HepG2 (cell line): ENCODE results near the gene SEMA3F. TPM values are rescaled to one million over a fixed set of nuclear protein-coding genes. Genes with fewer than 3 reads are reported as not detected.

Experiments used
- CBX2 ChIP-seq, 2 experiments: fragments of 200-600 bp in 1 of 2; sonication (generic); formaldehyde crosslinking in 1 of 2; IDR thresholded peaks; 2 replicates each; pipeline versions ENCODE4 v1.7.0 to v1.8.1; 2018 to 2022; ENCODE audit warnings: low read depth in 2 of 2, low read length in 1 of 2, mild to moderate bottlenecking in 1 of 2, missing genetic modification reagents in 1 of 2
- DPF2 ChIP-seq: sonication (generic); formaldehyde crosslinking; IDR thresholded peaks from 2 replicates; pipeline ENCODE4 v1.4.0; 2020; ENCODE audit warnings: mild to moderate bottlenecking, low read depth, missing genetic modification reagents, borderline replicate concordance
- EED ChIP-seq: sonication (generic); formaldehyde crosslinking; IDR thresholded peaks from 2 replicates; pipeline ENCODE4 v1.5.0; 2020; ENCODE audit warnings: mild to moderate bottlenecking, missing genetic modification reagents
- EZH2 ChIP-seq: conservative IDR thresholded peaks from 2 replicates; pipeline ENCODE4 v1.6.1; 2012; ENCODE audit warnings: mild to moderate bottlenecking, low read depth, low read length, moderate library complexity
- GLI4 ChIP-seq: sonication (generic); formaldehyde crosslinking; IDR thresholded peaks from 2 replicates; pipeline ENCODE4 v1.5.1; 2020; ENCODE audit warnings: missing genetic modification reagents, mild to moderate bottlenecking, moderate library complexity, borderline replicate concordance
- HDAC6 ChIP-seq: fragments of 200-600 bp; sonication (generic); IDR thresholded peaks from 2 replicates; pipeline ENCODE4 v1.7.0; 2017; ENCODE audit warnings: mild to moderate bottlenecking, antibody characterized with exemption, low read length, low read depth
- HOXA7 ChIP-seq: sonication (generic); formaldehyde crosslinking; IDR thresholded peaks from 2 replicates; pipeline ENCODE4 v1.8.1; 2022; ENCODE audit warnings: mild to moderate bottlenecking, missing genetic modification reagents, moderate library complexity
- KAT2B ChIP-seq: fragments of 150-350 bp; IDR thresholded peaks from 2 replicates; pipeline ENCODE4 v1.6.1; 2014; ENCODE audit warnings: low read depth, low read length, borderline replicate concordance
- KDM5A ChIP-seq: fragments of 200-600 bp; sonication (generic); IDR thresholded peaks from 2 replicates; pipeline ENCODE4 v1.7.0; 2018; ENCODE audit warnings: antibody characterized with exemption, mild to moderate bottlenecking, low read length, borderline replicate concordance
- MED13 ChIP-seq: sonication (generic); formaldehyde crosslinking; IDR thresholded peaks from 2 replicates; pipeline ENCODE4 v1.5.0; 2020; ENCODE audit warnings: missing genetic modification reagents
- MIXL1 ChIP-seq: IDR thresholded peaks from 2 replicates; pipeline ENCODE4 v1.6.1; 2016
- ONECUT2 ChIP-seq: sonication (generic); formaldehyde crosslinking; IDR thresholded peaks from 2 replicates; pipeline ENCODE4 v1.4.0; 2020; ENCODE audit warnings: missing genetic modification reagents
- POLR2AphosphoS2 ChIP-seq: IDR thresholded peaks from 2 replicates; pipeline ENCODE4 v1.6.1; 2011; ENCODE audit warnings: low read depth, low read length, improper control_type of control experiment
- RBAK ChIP-seq: sonication (generic); formaldehyde crosslinking; IDR thresholded peaks from 2 replicates; pipeline ENCODE4 v1.5.1; 2020; ENCODE audit warnings: mild to moderate bottlenecking, missing genetic modification reagents
- REXO4 ChIP-seq: sonication (generic); formaldehyde crosslinking; IDR thresholded peaks from 2 replicates; pipeline ENCODE4 v1.8.0; 2022; ENCODE audit warnings: missing genetic modification reagents, mild to moderate bottlenecking, borderline replicate concordance
- RXRA ChIP-seq: sonication (generic); formaldehyde crosslinking; IDR thresholded peaks from 2 replicates; pipeline ENCODE4 v1.5.1; 2020; ENCODE audit warnings: missing genetic modification reagents
- SETDB1 ChIP-seq: sonication (generic); formaldehyde crosslinking; IDR thresholded peaks from 2 replicates; pipeline ENCODE4 v1.5.1; 2020; ENCODE audit warnings: missing genetic modification reagents, mild to moderate bottlenecking, borderline replicate concordance
- TGIF2 ChIP-seq: IDR thresholded peaks from 2 replicates; pipeline ENCODE4 v1.6.1; 2016; ENCODE audit warnings: control low read depth, missing compliant biosample characterization
- ZBTB43 ChIP-seq: sonication (generic); formaldehyde crosslinking; conservative IDR thresholded peaks from 2 replicates; pipeline ENCODE4 v1.4.0; 2020; ENCODE audit warnings: missing genetic modification reagents
- ZFX ChIP-seq: sonication (generic); formaldehyde crosslinking; IDR thresholded peaks from 2 replicates; pipeline ENCODE4 v1.4.0; 2020; ENCODE audit warnings: mild to moderate bottlenecking, low read depth, missing genetic modification reagents, moderate library complexity
- ZMYM4 ChIP-seq: sonication (generic); formaldehyde crosslinking; IDR thresholded peaks from 2 replicates; pipeline ENCODE4 v1.8.1; 2023; ENCODE audit warnings: mild to moderate bottlenecking, missing genetic modification reagents
- ZNF224 ChIP-seq: sonication (generic); formaldehyde crosslinking; IDR thresholded peaks from 2 replicates; pipeline ENCODE4 v1.5.0; 2020; ENCODE audit warnings: mild to moderate bottlenecking, missing genetic modification reagents
- ZNF232 ChIP-seq: sonication (generic); formaldehyde crosslinking; IDR thresholded peaks from 2 replicates; pipeline ENCODE4 v1.4.0; 2020; ENCODE audit warnings: missing genetic modification reagents, borderline replicate concordance
- ZNF335 ChIP-seq: sonication (generic); formaldehyde crosslinking; IDR thresholded peaks from 2 replicates; pipeline ENCODE4 v1.4.0; 2020; ENCODE audit warnings: missing genetic modification reagents
- ZNF44 ChIP-seq: sonication (generic); formaldehyde crosslinking; IDR thresholded peaks from 2 replicates; pipeline ENCODE4 v1.5.1; 2020; ENCODE audit warnings: mild to moderate bottlenecking, missing genetic modification reagents
- ZNF460 ChIP-seq: sonication (generic); formaldehyde crosslinking; IDR thresholded peaks from 2 replicates; pipeline ENCODE4 v1.5.1; 2020; ENCODE audit warnings: missing genetic modification reagents, mild to moderate bottlenecking, borderline replicate concordance
- ZNF619 ChIP-seq: sonication (generic); formaldehyde crosslinking; IDR thresholded peaks from 2 replicates; pipeline ENCODE4 v1.4.0; 2020; ENCODE audit warnings: mild to moderate bottlenecking, missing genetic modification reagents
- ZNF629 ChIP-seq: sonication (generic); formaldehyde crosslinking; conservative IDR thresholded peaks from 2 replicates; pipeline ENCODE4 v1.5.0; 2020; ENCODE audit warnings: missing genetic modification reagents
- ZSCAN22 ChIP-seq: sonication (generic); formaldehyde crosslinking; IDR thresholded peaks from 2 replicates; pipeline ENCODE4 v1.4.0; 2020; ENCODE audit warnings: mild to moderate bottlenecking, missing genetic modification reagents
- polyA plus RNA-seq, 8 experiments: library from polyadenylated mRNA; depleted of rRNA in 3 of 8; stranded (reverse) in 7 of 8; unstranded in 1 of 8; fragments of >200 nt; fragmentation: Illumina TruSeq in 4 of 8; extraction: Trizol in 4 of 8; gene quantifications; 2 replicates each; pipeline versions ENCODE4 v1.2.1 to v1.2.3, GENCODE V29; 2011 to 2016; ENCODE audit warnings: low read depth in 4 of 8, missing spikeins in 1 of 8, mixed read lengths in 1 of 8; ENCODE audit not compliant: insufficient read depth in 1 of 8
- total RNA-seq, 5 experiments: library from RNA; depleted of rRNA; stranded (reverse); fragments of >200 nt; fragmentation: Illumina TruSeq; extraction: Trizol; gene quantifications; 2 replicates each; pipeline ENCODE4 v1.2.3, GENCODE V29; 2016; ENCODE audit warnings: low read depth in 1 of 5
- TF ChIP-seq, protein P1 (sequence below): sonication (generic); formaldehyde crosslinking; IDR thresholded peaks from 2 replicates; pipeline ENCODE4 v1.9.0; 2021; ENCODE audit warnings: missing genetic modification reagents, borderline replicate concordance

The SEMA3F gene
- total and polyA plus RNA-seq, 2 of the 13 experiments (the other 11 are each of a cell fraction or from before 2014, with no cell fraction given): 7.6 to 17.2 TPM

GRCh38 chr3:50171540-50172301, 16.6 kb downstream of the SEMA3F start (continued):
- TF ChIP-seq EZH2: no peak
- peak; percentile 36; the same call in 1 of the 2 replicates for TF ChIP-seq KDM5A
- no peak for TF ChIP-seq EED (CRISPR knock-in tag)
- TF ChIP-seq, protein P1, sequence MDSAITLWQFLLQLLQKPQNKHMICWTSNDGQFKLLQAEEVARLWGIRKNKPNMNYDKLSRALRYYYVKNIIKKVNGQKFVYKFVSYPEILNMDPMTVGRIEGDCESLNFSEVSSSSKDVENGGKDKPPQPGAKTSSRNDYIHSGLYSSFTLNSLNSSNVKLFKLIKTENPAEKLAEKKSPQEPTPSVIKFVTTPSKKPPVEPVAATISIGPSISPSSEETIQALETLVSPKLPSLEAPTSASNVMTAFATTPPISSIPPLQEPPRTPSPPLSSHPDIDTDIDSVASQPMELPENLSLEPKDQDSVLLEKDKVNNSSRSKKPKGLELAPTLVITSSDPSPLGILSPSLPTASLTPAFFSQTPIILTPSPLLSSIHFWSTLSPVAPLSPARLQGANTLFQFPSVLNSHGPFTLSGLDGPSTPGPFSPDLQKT (CRISPR knock-in tag): no peak
- TF ChIP-seq RBAK (CRISPR knock-in tag): 0 out of 2 replicates have a peak, but pooled peaks have one; percentile 54
- TF ChIP-seq MIXL1 (CRISPR knock-in tag): peak; percentile 42; the same call in 1 of the 2 replicates
- peak; percentile 78; the same call in 1 of the 2 replicates for TF ChIP-seq ZNF232 (CRISPR knock-in tag)
- peak; percentile 82 for TF ChIP-seq ZMYM4 (CRISPR knock-in tag)
- no peak for TF ChIP-seq ZNF224 (CRISPR knock-in tag)
- no peak for TF ChIP-seq SETDB1 (CRISPR knock-in tag)
- TF ChIP-seq ZNF629 (CRISPR knock-in tag): peak; percentile 98
- peak; percentile 67 for TF ChIP-seq ZFX (CRISPR knock-in tag)
- TF ChIP-seq HOXA7 (CRISPR knock-in tag): no peak
- no peak for TF ChIP-seq REXO4 (CRISPR knock-in tag)
- no peak for TF ChIP-seq KAT2B
- TF ChIP-seq MED13 (CRISPR knock-in tag): peak; percentile 86; the same call in 1 of the 2 replicates
- peak; percentile 95 for TF ChIP-seq DPF2 (CRISPR knock-in tag)
- TF ChIP-seq RXRA (CRISPR knock-in tag): peak; percentile 100
- no peak for TF ChIP-seq HDAC6
- TF ChIP-seq GLI4: peak; percentile 57; the same call in 1 of the 2 replicates
- TF ChIP-seq ZNF460 (CRISPR knock-in tag): peak; percentile 39; the same call in 1 of the 2 replicates
- TF ChIP-seq CBX2 (IDR thresholded peaks at IDR 0.05; ENCODE audit: low read depth, low read length): no peak
- TF ChIP-seq CBX2 (CRISPR knock-in tag; IDR thresholded peaks at IDR 0.05; ENCODE audit: low read depth): no peak
- no peak for TF ChIP-seq POLR2AphosphoS2
- TF ChIP-seq ONECUT2 (CRISPR knock-in tag): no peak
- TF ChIP-seq ZNF44 (CRISPR knock-in tag): 0 out of 2 replicates have a peak, but pooled peaks have one; percentile 57
- TF ChIP-seq ZSCAN22 (CRISPR knock-in tag): no peak; the same call in 1 of the 2 replicates
- TF ChIP-seq ZBTB43 (CRISPR knock-in tag): peak; percentile 85
- peak; percentile 67; the same call in 1 of the 2 replicates for TF ChIP-seq ZNF335 (CRISPR knock-in tag)
- TF ChIP-seq TGIF2 (CRISPR knock-in tag): 0 out of 2 replicates have a peak, but pooled peaks have one; percentile 59
- peak; percentile 87; the same call in 1 of the 2 replicates for TF ChIP-seq ZNF619
